Liver (tissue), 9 donors: ENCODE measurements around the gene AUH. TPM values are rescaled to one million over a fixed set of nuclear protein-coding genes. Genes with fewer than 3 reads are reported as not detected.

Experiments used
- DNase-seq: peaks from one replicate; pipeline ENCODE4 v3.0.0-alpha.2; 2017; ENCODE audit warnings: low spot score
- H3K27ac ChIP-seq, 2 donors: one replicate each; pipeline ENCODE4 v1.7.0; 2013; ENCODE audit warnings: inconsistent platforms in 2 of 2, low read length in 2 of 2, control low read depth in 1 of 2, low read depth in 1 of 2, mild to moderate bottlenecking in 1 of 2
- H3K27me3 ChIP-seq, 4 donors: one replicate each; pipeline versions ENCODE4 v1.6.1 to v1.7.0; 2013; ENCODE audit warnings: low read length in 3 of 4, inconsistent platforms in 1 of 4, mild to moderate bottlenecking in 1 of 4, moderate library complexity in 1 of 4; ENCODE audit not compliant: control insufficient read depth in 4 of 4, insufficient read depth in 4 of 4
- H3K36me3 ChIP-seq, 4 donors: one replicate each; pipeline versions ENCODE4 v1.6.1 to v1.7.0; 2013; ENCODE audit warnings: low read length in 3 of 4, mild to moderate bottlenecking in 3 of 4, low read depth in 1 of 4, moderate library complexity in 1 of 4; ENCODE audit not compliant: control insufficient read depth in 4 of 4, insufficient read depth in 3 of 4
- H3K4me1 ChIP-seq, 4 donors: one replicate each; pipeline versions ENCODE4 v1.6.1 to v1.7.0; 2013; ENCODE audit warnings: low read length in 3 of 4, mild to moderate bottlenecking in 3 of 4, moderate library complexity in 1 of 4; ENCODE audit not compliant: control insufficient read depth in 4 of 4, insufficient read depth in 4 of 4
- H3K4me3 ChIP-seq, 3 donors: one replicate each; pipeline versions ENCODE4 v1.6.1 to v1.7.0; 2013; ENCODE audit warnings: low read length in 3 of 3, control low read depth in 1 of 3, low read depth in 1 of 3, mild to moderate bottlenecking in 1 of 3
- H3K9ac ChIP-seq, 2 donors: one replicate each; pipeline ENCODE4 v1.7.0; 2013; ENCODE audit warnings: low read length in 2 of 2, mild to moderate bottlenecking in 2 of 2, moderate library complexity in 2 of 2, control low read depth in 1 of 2, low read depth in 1 of 2
- H3K9me3 ChIP-seq, 4 donors: one replicate each; pipeline versions ENCODE4 v1.6.1 to v1.7.0; 2013; ENCODE audit warnings: low read length in 3 of 4; ENCODE audit not compliant: control insufficient read depth in 4 of 4
- ATF3 ChIP-seq: IDR thresholded peaks from 2 replicates; pipeline ENCODE4 v1.6.1; 2016; ENCODE audit warnings: antibody characterized with exemption
- EGR1 ChIP-seq, 2 donors: IDR thresholded peaks; 2 replicates each; pipeline ENCODE4 v1.6.1; 2016 to 2018; ENCODE audit warnings: antibody characterized with exemption in 2 of 2, low read depth in 2 of 2
- FOXA1 ChIP-seq: IDR thresholded peaks from 2 replicates; pipeline ENCODE4 v1.6.1; 2016; ENCODE audit warnings: antibody characterized with exemption
- FOXA2 ChIP-seq: IDR thresholded peaks from 2 replicates; pipeline ENCODE4 v1.6.1; 2016; ENCODE audit warnings: antibody characterized with exemption
- GABPA ChIP-seq, 2 donors: IDR thresholded peaks in 1 of 2; conservative IDR thresholded peaks in 1 of 2; 2 replicates each; pipeline ENCODE4 v1.6.1; 2016; ENCODE audit warnings: antibody characterized with exemption in 2 of 2, mild to moderate bottlenecking in 1 of 2, moderate library complexity in 1 of 2
- HNF4A ChIP-seq, 2 donors: conservative IDR thresholded peaks; 2 replicates each; pipeline ENCODE4 v1.6.1; 2016; ENCODE audit warnings: antibody characterized with exemption in 2 of 2, mild to moderate bottlenecking in 2 of 2
- HNF4G ChIP-seq: IDR thresholded peaks from 2 replicates; pipeline ENCODE4 v1.6.1; 2016; ENCODE audit warnings: antibody characterized with exemption
- JUND ChIP-seq, 2 donors: IDR thresholded peaks; 2 replicates each; pipeline ENCODE4 v1.6.1; 2016; ENCODE audit warnings: antibody characterized with exemption in 2 of 2
- MAX ChIP-seq: IDR thresholded peaks from 2 replicates; pipeline ENCODE4 v1.6.1; 2016; ENCODE audit warnings: antibody characterized with exemption
- NR2F2 ChIP-seq: IDR thresholded peaks from 2 replicates; pipeline ENCODE4 v1.6.1; 2016; ENCODE audit warnings: antibody characterized with exemption
- RAD21 ChIP-seq, 2 donors: IDR thresholded peaks; 2 replicates each; pipeline ENCODE4 v1.6.1; 2016; ENCODE audit warnings: antibody characterized with exemption in 2 of 2, mild to moderate bottlenecking in 2 of 2
- REST ChIP-seq: IDR thresholded peaks from 2 replicates; pipeline ENCODE4 v1.6.1; 2016; ENCODE audit warnings: antibody characterized with exemption, mild to moderate bottlenecking
- RXRA ChIP-seq, 2 donors: IDR thresholded peaks; 2 replicates each; pipeline ENCODE4 v1.6.1; 2017 to 2018; ENCODE audit warnings: antibody characterized with exemption in 2 of 2, mild to moderate bottlenecking in 1 of 2
- SP1 ChIP-seq: IDR thresholded peaks from 2 replicates; pipeline ENCODE4 v1.6.1; 2018; ENCODE audit warnings: antibody characterized with exemption, mild to moderate bottlenecking
- TAF1 ChIP-seq: conservative IDR thresholded peaks from 2 replicates; pipeline ENCODE4 v1.6.1; 2016; ENCODE audit warnings: antibody characterized with exemption, mild to moderate bottlenecking
- YY1 ChIP-seq: IDR thresholded peaks from 2 replicates; pipeline ENCODE4 v1.6.1; 2016; ENCODE audit warnings: antibody characterized with exemption, mild to moderate bottlenecking
- ZBTB33 ChIP-seq: IDR thresholded peaks from 2 replicates; pipeline ENCODE4 v1.6.1; 2016; ENCODE audit warnings: antibody characterized with exemption
- WGBS: extraction: QIAGEN DNeasy Blood & Tissue Kit; methylation state at CpG from one replicate; pipeline ENCODE4 v1.1.7; 2013; 5-methylcytosine and 5-hydroxymethylcytosine counted together
- polyA plus RNA-seq, 2 donors: library from polyadenylated mRNA; stranded (reverse) in 1 of 2; unstranded in 1 of 2; fragments of 200-250 nt in 1 of 2; fragments of >200 nt in 1 of 2; fragmentation: Nextera tagmentation in 1 of 2; extraction: Ambion mirVana in 1 of 2; gene quantifications; one replicate each; pipeline versions ENCODE4 v1.2.1 to v1.2.3, GENCODE V29; 2013 to 2015
- total RNA-seq, 2 donors: library from RNA; depleted of rRNA; stranded (reverse); fragments of >200 nt; gene quantifications; one replicate each; pipeline ENCODE4 v1.2.3, GENCODE V29; 2014
- donor health status: healthy.
- donor health status: healthy.
- donor health status: healthy.
- donor health status: healthy.
- donor health status: healthy.

The AUH gene
- total and polyA plus RNA-seq, 4 donors = 12.1 to 30.0 (median 24.9) TPM

- no peak overlapping the region for H3K4me3 ChIP-seq
- H3K4me1 ChIP-seq = no peaks in the 10 kb centered on the region
- TF ChIP-seq HNF4A (conservative IDR thresholded peaks at IDR 0.05) = no peak
- TF ChIP-seq ATF3 = no peak
- no peak for TF ChIP-seq JUND (IDR thresholded peaks at IDR 0.05)
- no peak for TF ChIP-seq FOXA2
- TF ChIP-seq TAF1 = no peak
- no peak for TF ChIP-seq RAD21 (IDR thresholded peaks at IDR 0.05)
- no peak for TF ChIP-seq MAX
- TF ChIP-seq RXRA (IDR thresholded peaks at IDR 0.05) = no peak
- TF ChIP-seq FOXA1 = no peak
- no peak for TF ChIP-seq YY1
- TF ChIP-seq REST = no peak
- no peak for TF ChIP-seq GABPA (IDR thresholded peaks at IDR 0.05 in 1 of 2, conservative IDR thresholded peaks at IDR 0.05 in 1 of 2)
- TF ChIP-seq EGR1 (IDR thresholded peaks at IDR 0.05; ENCODE audit: low read depth in 2 of 2) = no peak
- H3K9me3 ChIP-seq = no peaks in the 10 kb centered on the region
- WGBS = 91% methylated on average over 1 of the region's 1 CpG
- DNase-seq = no peak
- no peak overlapping the region for H3K27ac ChIP-seq
- H3K36me3 ChIP-seq = peaks cover 0 to under 1% (median 0%) of the 10 kb centered on the region in 4 donors
- no peak overlapping the region for H3K9ac ChIP-seq
- no peaks in the 10 kb centered on the region for H3K27me3 ChIP-seq
These were observed 28.2 kb downstream of the AUH start for GRCh38 chr9:91333551-91333950.

GRCh38 chr9:91332546-91333231 is 29.0 kb downstream of the AUH start:
- Histone ChIP-seq H3K9me3 (peaks cover 0 to 5% (median 4%) of the 10 kb centered on the region in 4 donors), H3K4me1 (no peaks in the 10 kb centered on the region), H3K36me3 (peaks cover 0 to 7% (median 4%) of the 10 kb centered on the region in 4 donors), H3K27me3 (no peaks in the 10 kb centered on the region), H3K27ac (no peak overlapping the region), H3K9ac (no peak overlapping the region), H3K4me3 (no peak overlapping the region)
- 79% methylated on average over 12 of the region's 12 CpGs for WGBS
- no peak for DNase-seq
- TF ChIP-seq MAX (no peak), NR2F2 (peak; percentile 59)

- Histone ChIP-seq H3K27ac (no peak overlapping the region), H3K9me3 (peaks cover 0 to 13% (median 11%) of the 10 kb centered on the region in 4 donors), H3K27me3 (no peaks in the 10 kb centered on the region), H3K4me1 (no peaks in the 10 kb centered on the region), H3K36me3 (peaks cover 3 to 13% (median 9%) of the 10 kb centered on the region in 4 donors), H3K4me3 (no peak overlapping the region), H3K9ac (no peak overlapping the region)
- TF ChIP-seq JUND (IDR thresholded peaks at IDR 0.05) (no peak), RAD21 (IDR thresholded peaks at IDR 0.05) (no peak), REST (no peak), HNF4A (conservative IDR thresholded peaks at IDR 0.05) (no peak), FOXA1 (no peak), EGR1 (IDR thresholded peaks at IDR 0.05; ENCODE audit: low read depth in 2 of 2) (no peak), SP1 (no peak), RXRA (IDR thresholded peaks at IDR 0.05) (no peak), TAF1 (no peak), YY1 (no peak), HNF4G (no peak), GABPA (IDR thresholded peaks at IDR 0.05 in 1 of 2, conservative IDR thresholded peaks at IDR 0.05 in 1 of 2) (no peak), NR2F2 (no peak), ZBTB33 (no peak)
- 91% methylated on average over 7 of the region's 7 CpGs for WGBS
- no peak for DNase-seq
These were observed 29.9 kb downstream of the AUH start for GRCh38 chr9:91331849-91332248.
